ENCODE data around the gene FAM72A.

DNA sequence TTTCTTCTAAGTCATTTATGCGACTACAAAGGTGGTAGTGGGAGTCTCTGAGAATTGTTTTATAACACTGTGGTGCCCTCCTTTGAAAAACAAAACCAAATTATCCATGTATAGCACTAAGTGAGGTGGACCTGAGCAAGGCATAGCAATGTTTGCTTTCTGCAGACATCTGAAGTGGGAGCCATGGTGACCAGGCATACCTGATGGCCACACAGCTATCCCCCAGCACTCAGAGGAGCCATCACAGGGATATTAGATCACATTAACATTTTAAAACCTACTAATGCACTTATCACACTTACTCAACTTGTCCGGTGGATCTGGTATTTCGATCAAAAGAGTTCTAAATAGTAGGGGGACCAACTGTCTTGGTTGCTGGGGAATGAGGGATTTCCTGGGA, 60.6 kb downstream of the FAM72A start:
- TF ChIP-seq CEBPB (IDR thresholded peaks at IDR 0.05; ENCODE audit: low read depth), result no peak
- TF ChIP-seq, protein P1, sequence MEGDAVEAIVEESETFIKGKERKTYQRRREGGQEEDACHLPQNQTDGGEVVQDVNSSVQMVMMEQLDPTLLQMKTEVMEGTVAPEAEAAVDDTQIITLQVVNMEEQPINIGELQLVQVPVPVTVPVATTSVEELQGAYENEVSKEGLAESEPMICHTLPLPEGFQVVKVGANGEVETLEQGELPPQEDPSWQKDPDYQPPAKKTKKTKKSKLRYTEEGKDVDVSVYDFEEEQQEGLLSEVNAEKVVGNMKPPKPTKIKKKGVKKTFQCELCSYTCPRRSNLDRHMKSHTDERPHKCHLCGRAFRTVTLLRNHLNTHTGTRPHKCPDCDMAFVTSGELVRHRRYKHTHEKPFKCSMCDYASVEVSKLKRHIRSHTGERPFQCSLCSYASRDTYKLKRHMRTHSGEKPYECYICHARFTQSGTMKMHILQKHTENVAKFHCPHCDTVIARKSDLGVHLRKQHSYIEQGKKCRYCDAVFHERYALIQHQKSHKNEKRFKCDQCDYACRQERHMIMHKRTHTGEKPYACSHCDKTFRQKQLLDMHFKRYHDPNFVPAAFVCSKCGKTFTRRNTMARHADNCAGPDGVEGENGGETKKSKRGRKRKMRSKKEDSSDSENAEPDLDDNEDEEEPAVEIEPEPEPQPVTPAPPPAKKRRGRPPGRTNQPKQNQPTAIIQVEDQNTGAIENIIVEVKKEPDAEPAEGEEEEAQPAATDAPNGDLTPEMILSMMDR (IDR thresholded peaks at IDR 0.05 in 2 of 3, conservative IDR thresholded peaks at IDR 0.05 in 1 of 3; ENCODE audit: borderline replicate concordance in 1 of 3, insufficient read depth in 1 of 3, low read depth in 2 of 3, low read length in 2 of 3), result no peak
- no peak for TF ChIP-seq JUND (IDR thresholded peaks at IDR 0.05)
- no peak for TF ChIP-seq SRF (IDR thresholded peaks at IDR 0.05; ENCODE audit: low read depth)
- TF ChIP-seq EZH2phosphoT487 (IDR thresholded peaks at IDR 0.05; ENCODE audit: borderline replicate concordance), result no peak
- no peak for TF ChIP-seq POLR2A (IDR thresholded peaks at IDR 0.05; ENCODE audit: borderline replicate concordance, extremely low read depth, insufficient read depth, insufficient read length)
